ENCODE data around the gene ZMIZ1. TPM values are rescaled to one million over a fixed set of nuclear protein-coding genes. Genes with fewer than 3 reads are reported as not detected.

The ZMIZ1 gene
- total and polyA plus RNA-seq, 2 experiments from 2014 or later = 9.2 to 30.9 TPM

DNA sequence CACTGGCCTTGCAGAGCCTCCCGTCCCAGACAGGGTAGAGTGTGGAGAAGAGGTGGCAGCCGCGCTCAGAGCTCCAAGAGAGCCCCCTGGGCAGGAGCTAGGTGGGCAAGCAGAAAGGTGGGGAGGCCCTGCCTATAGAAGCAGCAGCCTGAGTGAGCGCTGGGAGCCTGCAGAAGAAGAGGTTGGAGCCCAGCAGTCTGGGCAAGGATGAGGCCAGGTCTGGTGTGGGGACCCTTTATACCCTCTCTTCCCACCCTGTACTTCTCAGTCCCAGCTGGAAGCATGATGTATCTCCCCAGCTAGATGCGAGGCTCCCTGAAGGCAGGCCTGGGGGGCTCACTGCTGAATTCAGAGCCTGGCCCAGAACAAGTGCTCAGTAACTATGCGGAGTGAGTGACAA lies 44.5 kb upstream of the ZMIZ1 start:
- Mint-ChIP-seq H3K36me3 (ENCODE audit: low read depth) (no peaks in the 10 kb centered on the region), H3K27me3 (ENCODE audit: insufficient read depth, low read depth, poor library complexity) (peaks cover 7% of the 10 kb centered on the region), H3K4me1 (peaks cover 10% of the 10 kb centered on the region), H3K27ac (no peak overlapping the region), H3K4me3 (no peak overlapping the region), H3K9me3 (no peaks in the 10 kb centered on the region)
- TF ChIP-seq POLR2AphosphoS5 (IDR thresholded peaks at IDR 0.05; ENCODE audit: low read depth) = no peak
- TF ChIP-seq ZNF462 (CRISPR knock-in tag; IDR thresholded peaks at IDR 0.05) = no peak
- ATAC-seq (no peak), DNase-seq (ENCODE audit: low spot score) (no peak)
- Histone ChIP-seq H3K27me3 (ENCODE audit: insufficient read depth) (no peaks in the 10 kb centered on the region), H3K27ac (ENCODE audit: low read depth) (no peak overlapping the region), H3K9me2 (ENCODE audit: insufficient read depth) (no peaks in the 10 kb centered on the region), H2AFZ (no peak overlapping the region), H3K36me3 (ENCODE audit: insufficient read depth) (no peaks in the 10 kb centered on the region), H3K4me1 (ENCODE audit: insufficient read depth) (no peaks in the 10 kb centered on the region), H3K4me3 (no peak overlapping the region), H3K4me2 (no peak overlapping the region), H3F3A (replicated peaks; ENCODE audit: low read depth) (no peaks in the 10 kb centered on the region), H4K20me1 (replicated peaks; ENCODE audit: insufficient read depth) (no peaks in the 10 kb centered on the region), H3K79me2 (replicated peaks; ENCODE audit: insufficient read depth) (no peaks in the 10 kb centered on the region)

GRCh38 chr10:79024720-79025198 lies 44.0 kb upstream of the ZMIZ1 start:
- DNase-seq (ENCODE audit: low spot score) (no peak), ATAC-seq (peak; percentile 13)
- Mint-ChIP-seq H3K27ac (no peak overlapping the region), H3K4me3 (no peak overlapping the region), H3K36me3 (ENCODE audit: low read depth) (no peaks in the 10 kb centered on the region), H3K9me3 (no peaks in the 10 kb centered on the region), H3K4me1 (peaks cover 10% of the 10 kb centered on the region), H3K27me3 (ENCODE audit: insufficient read depth, low read depth, poor library complexity) (peaks cover 9% of the 10 kb centered on the region)
- H3K9me2 ChIP-seq (ENCODE audit: insufficient read depth) = no peaks in the 10 kb centered on the region
- no peaks in the 10 kb centered on the region for H3K27me3 ChIP-seq (ENCODE audit: insufficient read depth)
- no peaks in the 10 kb centered on the region for H4K20me1 ChIP-seq (replicated peaks; ENCODE audit: insufficient read depth)
- no peaks in the 10 kb centered on the region for H3K79me2 ChIP-seq (replicated peaks; ENCODE audit: insufficient read depth)
- H3K4me1 ChIP-seq (ENCODE audit: insufficient read depth) = no peaks in the 10 kb centered on the region
- TF ChIP-seq NANOG (IDR thresholded peaks at IDR 0.05; ENCODE audit: borderline replicate concordance) = no peak
- no peak for TF ChIP-seq JUNB (IDR thresholded peaks at IDR 0.05; ENCODE audit: unreplicated experiment)
- no peaks in the 10 kb centered on the region for H3K36me3 ChIP-seq (ENCODE audit: insufficient read depth)
- no peak overlapping the region for H3K27ac ChIP-seq (ENCODE audit: low read depth)
- H2AFZ ChIP-seq = no peak overlapping the region
- no peak overlapping the region for H3K4me3 ChIP-seq
- H3K4me2 ChIP-seq = no peak overlapping the region
- no peaks in the 10 kb centered on the region for H3F3A ChIP-seq (replicated peaks; ENCODE audit: low read depth)

All from GM23338 (cell line).